SU-DHL-6 (cell line): ENCODE data around the gene MARCHF3.

Experiments used
- EZH2phosphoT487 ChIP-seq: fragments of 200-600 bp; sonication (generic), shearing (Covaris generic); conservative IDR thresholded peaks from 2 replicates; pipeline ENCODE4 v1.6.1; 2018; ENCODE audit warnings: mild to moderate bottlenecking, antibody characterized with exemption, low read length, moderate library complexity, mixed read lengths
- TF ChIP-seq, protein P1 (sequence below): fragments of 200-600 bp; sonication (generic); IDR thresholded peaks from one replicate; pipeline ENCODE4 v1.5.1; 2017; ENCODE audit warnings: antibody characterized with exemption, mild to moderate bottlenecking, low read length, moderate library complexity; ENCODE audit not compliant: insufficient read depth, poor library complexity, severe bottlenecking

DNA sequence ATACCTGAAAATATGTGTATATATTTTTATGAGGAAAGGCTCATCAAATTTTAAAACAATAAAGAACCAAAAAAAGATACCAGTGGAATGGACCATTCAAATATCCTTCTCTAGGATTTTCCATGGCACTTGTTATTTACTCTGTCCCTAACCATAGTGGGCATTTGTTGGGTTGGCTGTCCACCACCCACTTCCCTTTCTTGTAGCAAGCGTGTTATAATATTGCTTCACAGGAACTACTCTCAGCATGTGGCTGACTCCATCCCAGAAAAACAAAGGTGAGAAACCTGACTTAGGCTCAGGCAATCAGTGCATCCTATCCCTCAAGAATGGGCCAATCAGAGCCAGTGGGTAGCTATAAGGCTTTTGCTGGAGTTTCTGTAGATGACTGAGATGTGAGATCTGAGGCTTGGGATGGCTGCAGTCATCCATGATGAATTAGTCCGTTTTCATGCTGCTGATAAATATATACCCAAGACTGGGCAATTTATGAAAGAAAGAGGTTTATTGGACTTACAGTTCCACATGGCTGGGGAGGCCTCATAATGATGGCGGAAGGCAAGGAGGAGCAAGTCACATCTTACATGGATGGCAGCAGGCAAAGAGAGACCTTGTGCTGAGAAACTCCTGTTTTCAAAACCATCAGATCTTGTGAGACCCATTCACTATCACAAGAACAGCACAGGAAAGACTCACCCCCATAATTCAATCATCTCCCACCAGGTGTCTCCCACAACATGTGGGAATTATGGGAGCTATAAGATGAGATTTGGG is 25.7 kb upstream of the MARCHF3 start:
- TF ChIP-seq, protein P1, sequence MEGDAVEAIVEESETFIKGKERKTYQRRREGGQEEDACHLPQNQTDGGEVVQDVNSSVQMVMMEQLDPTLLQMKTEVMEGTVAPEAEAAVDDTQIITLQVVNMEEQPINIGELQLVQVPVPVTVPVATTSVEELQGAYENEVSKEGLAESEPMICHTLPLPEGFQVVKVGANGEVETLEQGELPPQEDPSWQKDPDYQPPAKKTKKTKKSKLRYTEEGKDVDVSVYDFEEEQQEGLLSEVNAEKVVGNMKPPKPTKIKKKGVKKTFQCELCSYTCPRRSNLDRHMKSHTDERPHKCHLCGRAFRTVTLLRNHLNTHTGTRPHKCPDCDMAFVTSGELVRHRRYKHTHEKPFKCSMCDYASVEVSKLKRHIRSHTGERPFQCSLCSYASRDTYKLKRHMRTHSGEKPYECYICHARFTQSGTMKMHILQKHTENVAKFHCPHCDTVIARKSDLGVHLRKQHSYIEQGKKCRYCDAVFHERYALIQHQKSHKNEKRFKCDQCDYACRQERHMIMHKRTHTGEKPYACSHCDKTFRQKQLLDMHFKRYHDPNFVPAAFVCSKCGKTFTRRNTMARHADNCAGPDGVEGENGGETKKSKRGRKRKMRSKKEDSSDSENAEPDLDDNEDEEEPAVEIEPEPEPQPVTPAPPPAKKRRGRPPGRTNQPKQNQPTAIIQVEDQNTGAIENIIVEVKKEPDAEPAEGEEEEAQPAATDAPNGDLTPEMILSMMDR: no peak
- no peak for TF ChIP-seq EZH2phosphoT487
